D721Med (cell line): ENCODE measurements around the gene TMEM182.

Source experiments
- DNase-seq: peaks from one replicate; pipeline ENCODE4 v3.0.0; 2011; ENCODE audit warnings: low spot score; ENCODE audit not compliant: insufficient read length
- FAIRE-seq: peaks from 2 replicates; lab custom pipeline; 2011; peaks lifted over from hg19 to GRCh38; lab: Jason Lieb, UNC
- CTCF ChIP-seq: IDR thresholded peaks from 2 replicates; pipeline ENCODE4 v1.5.1; 2012; ENCODE audit warnings: mild to moderate bottlenecking, control low read depth; ENCODE audit not compliant: insufficient read depth; ENCODE audit errors: missing control alignments

TMEM182 gene

GRCh38 chr2:102768253-102768652 is 6.4 kb downstream of the TMEM182 start:
- FAIRE-seq, result no peak
- DNase-seq, result no peak
- no peak for TF ChIP-seq CTCF

- DNase-seq, result no peak
- TF ChIP-seq CTCF, result no peak
- no peak for FAIRE-seq
Observed at GRCh38 chr2:102768892-102769291, 7.1 kb downstream of the TMEM182 start.

- no peak for TF ChIP-seq CTCF
- FAIRE-seq, result no peak
- no peak for DNase-seq
Observed at GRCh38 chr2:102770506-102770905, 8.7 kb downstream of the TMEM182 start.

- no peak for DNase-seq
- no peak for TF ChIP-seq CTCF
- FAIRE-seq, result no peak
Observed at GRCh38 chr2:102771114-102771513, 9.3 kb downstream of the TMEM182 start.

- FAIRE-seq (no peak), DNase-seq (no peak)
- no peak for TF ChIP-seq CTCF
Observed at GRCh38 chr2:102772659-102773058, 10.8 kb downstream of the TMEM182 start.

- TF ChIP-seq CTCF, result no peak
Observed at GRCh38 chr2:102773149-102773705, 11.4 kb downstream of the TMEM182 start.

GRCh38 chr2:102778260-102778659 is 16.4 kb downstream of the TMEM182 start:
- DNase-seq (no peak), FAIRE-seq (no peak)
- TF ChIP-seq CTCF, result no peak

More at GRCh38 chr2:102773149-102773705, 11.4 kb downstream of the TMEM182 start:
- DNase-seq, result no peak
- FAIRE-seq, result no peak
